ENCODE results near the gene EPHA6. TPM values are rescaled to one million over a fixed set of nuclear protein-coding genes. Genes with fewer than 3 reads are reported as not detected.

Gene EPHA6
- total RNA-seq, 2 donors from 2014 or later, result 0.52 to 2.0 TPM

DNA sequence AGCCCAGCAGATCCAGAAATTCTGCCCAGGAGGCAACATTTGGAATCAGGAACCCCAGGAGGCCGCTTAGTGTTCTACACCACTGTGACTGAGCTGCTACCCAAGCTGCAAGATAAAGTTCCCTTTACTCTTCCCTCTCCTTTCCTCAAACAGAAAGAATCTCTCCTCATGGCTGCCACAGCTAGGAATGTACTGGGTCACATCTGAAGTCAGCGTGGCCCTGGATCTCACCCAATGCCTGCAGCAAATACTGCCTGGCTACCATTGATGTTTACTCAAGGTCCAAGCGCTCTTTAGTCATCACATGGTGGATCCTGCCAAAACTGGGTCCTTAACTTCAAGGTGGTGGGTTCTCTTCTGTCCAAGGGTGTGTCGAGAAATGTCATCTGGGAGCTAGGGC, 382.7 kb downstream of the EPHA6 start:
- no peak for DNase-seq
- ATAC-seq, result no peak
- Histone ChIP-seq H3K4me1 (no peaks in the 10 kb centered on the region), H3K9me3 (no peaks in the 10 kb centered on the region), H3K4me3 (no peak overlapping the region), H3K27me3 (no peaks in the 10 kb centered on the region), H3K27ac (no peak overlapping the region), H3K36me3 (replicated peaks in 1 of 2; ENCODE audit: insufficient read depth in 1 of 2, low read depth in 2 of 2) (no peaks in the 10 kb centered on the region)
- TF ChIP-seq, protein P1, sequence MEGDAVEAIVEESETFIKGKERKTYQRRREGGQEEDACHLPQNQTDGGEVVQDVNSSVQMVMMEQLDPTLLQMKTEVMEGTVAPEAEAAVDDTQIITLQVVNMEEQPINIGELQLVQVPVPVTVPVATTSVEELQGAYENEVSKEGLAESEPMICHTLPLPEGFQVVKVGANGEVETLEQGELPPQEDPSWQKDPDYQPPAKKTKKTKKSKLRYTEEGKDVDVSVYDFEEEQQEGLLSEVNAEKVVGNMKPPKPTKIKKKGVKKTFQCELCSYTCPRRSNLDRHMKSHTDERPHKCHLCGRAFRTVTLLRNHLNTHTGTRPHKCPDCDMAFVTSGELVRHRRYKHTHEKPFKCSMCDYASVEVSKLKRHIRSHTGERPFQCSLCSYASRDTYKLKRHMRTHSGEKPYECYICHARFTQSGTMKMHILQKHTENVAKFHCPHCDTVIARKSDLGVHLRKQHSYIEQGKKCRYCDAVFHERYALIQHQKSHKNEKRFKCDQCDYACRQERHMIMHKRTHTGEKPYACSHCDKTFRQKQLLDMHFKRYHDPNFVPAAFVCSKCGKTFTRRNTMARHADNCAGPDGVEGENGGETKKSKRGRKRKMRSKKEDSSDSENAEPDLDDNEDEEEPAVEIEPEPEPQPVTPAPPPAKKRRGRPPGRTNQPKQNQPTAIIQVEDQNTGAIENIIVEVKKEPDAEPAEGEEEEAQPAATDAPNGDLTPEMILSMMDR (IDR thresholded peaks at IDR 0.05), result no peak
- no peak for TF ChIP-seq POLR2A (IDR thresholded peaks at IDR 0.05)
- 68 to 72% methylated on average over 4 of the region's 4 CpGs for WGBS, 2 donors
- intact Hi-C loops (cut with DNase I), result no loop called here

DNA sequence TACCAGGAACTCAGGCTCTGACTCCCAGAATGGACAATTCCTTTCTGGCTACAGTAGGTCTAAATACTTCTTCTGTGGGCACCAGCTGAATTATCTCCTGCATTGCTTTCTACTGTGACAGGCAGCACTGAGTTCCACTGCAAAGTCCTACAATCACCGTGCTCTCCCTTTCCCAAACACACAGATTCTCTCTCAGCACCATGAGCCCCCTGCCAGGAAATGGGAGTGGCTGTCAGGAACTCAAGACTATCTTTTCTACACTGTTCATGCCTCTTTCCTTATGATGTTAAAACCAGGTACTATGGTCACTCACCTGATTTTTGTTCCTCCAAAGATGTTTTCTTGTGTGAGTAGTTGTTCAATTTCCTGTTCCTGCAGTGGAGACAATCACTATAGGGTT, 383.4 kb downstream of the EPHA6 start:
- DNase-seq (no peak), ATAC-seq (no peak)
- 59 to 65% methylated on average over 1 of the region's 1 CpG for WGBS, 2 donors
- no peaks in the 10 kb centered on the region for H3K9me3 ChIP-seq
- H3K27me3 ChIP-seq, result no peaks in the 10 kb centered on the region
- H3K4me1 ChIP-seq, result no peaks in the 10 kb centered on the region
- no peak overlapping the region for H3K4me3 ChIP-seq
- H3K36me3 ChIP-seq (replicated peaks in 1 of 2; ENCODE audit: insufficient read depth in 1 of 2, low read depth in 2 of 2), result no peaks in the 10 kb centered on the region
- no peak overlapping the region for H3K27ac ChIP-seq
- intact Hi-C loops (cut with DNase I), result no loop called here
- TF ChIP-seq, protein P1 (IDR thresholded peaks at IDR 0.05), result no peak

DNA sequence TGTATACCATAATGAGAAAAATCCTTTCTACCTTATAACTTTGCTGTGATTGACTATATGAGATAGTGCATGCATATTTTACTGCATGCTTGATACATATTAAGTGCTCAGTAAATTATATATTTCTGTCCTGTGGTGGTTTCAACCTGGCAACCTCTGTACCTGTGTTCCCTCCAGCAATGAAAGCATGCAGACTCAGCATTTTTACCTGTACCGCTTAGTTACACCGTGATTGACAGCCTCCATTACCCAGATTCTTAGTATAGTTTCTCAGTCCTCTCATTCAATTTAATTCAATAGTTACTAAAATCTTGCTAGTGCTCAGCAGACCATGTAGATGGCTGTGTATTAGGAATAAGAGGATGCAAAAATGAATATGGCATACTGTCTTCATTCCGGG, 386.0 kb downstream of the EPHA6 start:
- Histone ChIP-seq H3K27me3 (no peaks in the 10 kb centered on the region), H3K4me1 (no peaks in the 10 kb centered on the region), H3K4me3 (no peak overlapping the region), H3K9me3 (no peaks in the 10 kb centered on the region), H3K27ac (no peak overlapping the region), H3K36me3 (replicated peaks in 1 of 2; ENCODE audit: insufficient read depth in 1 of 2, low read depth in 2 of 2) (no peaks in the 10 kb centered on the region)
- TF ChIP-seq, protein P1 (IDR thresholded peaks at IDR 0.05), result no peak
- TF ChIP-seq POLR2A (IDR thresholded peaks at IDR 0.05), result no peak
- ATAC-seq, result no peak
- DNase-seq, result no peak
- intact Hi-C loops (cut with DNase I), result no loop called here
- WGBS, 2 donors, result 77 to 83% methylated on average over 3 of the region's 3 CpGs

DNA sequence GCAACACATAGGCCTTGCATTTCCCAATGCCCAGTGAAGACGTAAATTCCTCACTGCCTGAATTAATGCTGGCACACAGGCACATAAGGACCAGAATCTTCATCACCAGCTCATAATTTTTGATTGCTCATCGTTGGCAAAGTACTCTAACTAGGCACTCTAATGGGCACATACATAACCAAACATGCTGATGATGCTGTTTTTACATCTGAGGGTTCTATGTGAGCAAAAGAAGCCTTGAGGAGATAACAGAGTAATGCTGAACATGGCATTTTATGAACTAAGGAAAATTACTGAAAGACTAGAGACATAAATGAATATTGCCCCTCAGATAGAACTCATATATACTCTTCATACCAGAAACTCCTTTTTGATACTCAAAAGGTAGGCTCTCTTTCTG, 387.4 kb downstream of the EPHA6 start:
- TF ChIP-seq, protein P1 (IDR thresholded peaks at IDR 0.05), result no peak
- no peak for TF ChIP-seq POLR2A (IDR thresholded peaks at IDR 0.05)
- no peaks in the 10 kb centered on the region for H3K4me1 ChIP-seq
- no peaks in the 10 kb centered on the region for H3K9me3 ChIP-seq
- no peak overlapping the region for H3K4me3 ChIP-seq
- H3K27me3 ChIP-seq, result no peaks in the 10 kb centered on the region
- DNase-seq (no peak), ATAC-seq (no peak)
- no peaks in the 10 kb centered on the region for H3K36me3 ChIP-seq (replicated peaks in 1 of 2; ENCODE audit: insufficient read depth in 1 of 2, low read depth in 2 of 2)
- intact Hi-C loops (cut with DNase I), result no loop called here
- no peak overlapping the region for H3K27ac ChIP-seq
- WGBS, 2 donors, result 62 to 66% methylated on average over 2 of the region's 2 CpGs

DNA sequence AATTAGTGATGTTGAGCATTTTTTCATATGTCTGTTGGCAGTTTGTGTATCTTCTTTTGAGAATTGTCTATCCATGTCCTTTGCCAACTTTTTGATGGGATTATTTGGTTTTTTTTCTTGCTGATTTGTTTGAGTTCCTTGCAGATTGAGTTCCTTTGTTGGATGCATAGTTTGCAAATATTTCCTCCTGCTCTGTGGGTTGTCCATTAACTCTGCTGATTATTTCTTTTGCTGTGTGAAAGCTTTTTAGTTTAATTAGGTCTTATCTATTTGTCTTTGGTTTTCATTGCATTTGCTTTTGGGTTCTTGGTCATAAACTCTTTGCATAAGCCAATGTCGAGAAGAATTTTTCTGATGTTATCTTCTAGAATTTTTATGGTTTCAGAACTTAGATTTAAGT, 414.6 kb downstream of the EPHA6 start:
- Histone ChIP-seq H3K36me3 (replicated peaks in 1 of 2; ENCODE audit: insufficient read depth in 1 of 2, low read depth in 2 of 2) (no peaks in the 10 kb centered on the region), H3K9me3 (no peaks in the 10 kb centered on the region), H3K4me3 (no peak overlapping the region), H3K4me1 (peaks cover 6% of the 10 kb centered on the region), H3K27me3 (no peaks in the 10 kb centered on the region), H3K27ac (no peak overlapping the region)
- TF ChIP-seq, protein P1 (IDR thresholded peaks at IDR 0.05), result no peak
- TF ChIP-seq POLR2A (IDR thresholded peaks at IDR 0.05), result no peak
- DNase-seq, result no peak
- no peak for ATAC-seq
- intact Hi-C loops (cut with DNase I), result no loop called here
- 10 to 21% methylated on average over 1 of the region's 1 CpG for WGBS, 2 donors
